ENCODE data around the gene RFFL. TPM values are rescaled to one million over a fixed set of nuclear protein-coding genes. Genes with fewer than 3 reads are reported as not detected.

RFFL gene
- polyA plus RNA-seq, 2 of the 4 experiments (the other 2 are of a cell fraction): 22.7 to 35.5 TPM

- Histone ChIP-seq H3K4me2 (no peak overlapping the region), H3K9me3 (no peaks in the 10 kb centered on the region), H3K27ac (no peak overlapping the region), H3K4me1 (no peaks in the 10 kb centered on the region), H3K4me3 (no peak overlapping the region)
- FAIRE-seq (no peak), ATAC-seq (no peak), DNase-seq (ENCODE audit: low read depth in 1 of 2, low spot score in 1 of 2) (no peak)
- TF ChIP-seq RARB (CRISPR knock-in tag; IDR thresholded peaks at IDR 0.05) (no peak), FOSL2 (IDR thresholded peaks at IDR 0.05) (no peak), FOSL2 (CRISPR knock-in tag; IDR thresholded peaks at IDR 0.05) (no peak), ZSCAN20 (CRISPR knock-in tag; IDR thresholded peaks at IDR 0.05) (no peak), POLR2AphosphoS2 (conservative IDR thresholded peaks at IDR 0.05; ENCODE audit: low read length) (no peak), MAZ (IDR thresholded peaks at IDR 0.05; ENCODE audit: borderline replicate concordance, low read depth, low read length) (no peak), FOSB (CRISPR knock-in tag; IDR thresholded peaks at IDR 0.05) (no peak), ZC3H11A (IDR thresholded peaks at IDR 0.05) (no peak), RAD21 (conservative IDR thresholded peaks at IDR 0.05 in 1 of 2, IDR thresholded peaks at IDR 0.05 in 1 of 2) (no peak), HOXA7 (CRISPR knock-in tag; IDR thresholded peaks at IDR 0.05) (no peak), HDAC2 (IDR thresholded peaks at IDR 0.05) (no peak), MYC (IDR thresholded peaks at IDR 0.05; ENCODE audit: borderline replicate concordance, low read length) (no peak), HOXB13 (CRISPR knock-in tag; IDR thresholded peaks at IDR 0.05; ENCODE audit: low read depth) (no peak), SMC3 (IDR thresholded peaks at IDR 0.05) (no peak), RFX5 (IDR thresholded peaks at IDR 0.05) (no peak), POLR2A (IDR thresholded peaks at IDR 0.05; ENCODE audit: low read length) (no peak)
- ChIA-PET POLR2A (no interaction called here), CTCF (interaction anchor here (2.7 to 6.7 kb wide), 4 partner anchors 9 to 103 kb away, joined by 9 to 43 read pairs (median 23); partner anchors contain the start of gene RAD51D)
- 92% methylated on average over 2 of the region's 2 CpGs for WGBS (ENCODE audit: missing lambda C conversion rate)
These were observed 38.2 kb upstream of the RFFL start for GRCh38 chr17:35101725-35102124.

GRCh38 chr17:35101036-35101435 lies 37.5 kb upstream of the RFFL start:
- no peak for FAIRE-seq
- no peak for ATAC-seq
- Histone ChIP-seq H3K27ac (no peak overlapping the region), H3K4me1 (no peaks in the 10 kb centered on the region), H3K4me3 (no peak overlapping the region), H3K9me3 (no peaks in the 10 kb centered on the region), H3K4me2 (no peak overlapping the region)
- CTCF ChIA-PET: interaction anchor here (1.2 to 6.7 kb wide), 3 partner anchors 11 to 102 kb away, joined by 3 to 43 read pairs (median 32); partner anchors contain the start of gene RAD51D
- POLR2A ChIA-PET: no interaction called here
- no peak for DNase-seq (ENCODE audit: low read depth in 1 of 2, low spot score in 1 of 2)
- TF ChIP-seq HEYL (CRISPR knock-in tag; IDR thresholded peaks at IDR 0.05) (no peak), CEBPB (IDR thresholded peaks at IDR 0.05) (no peak), BHLHE40 (IDR thresholded peaks at IDR 0.05; ENCODE audit: low read depth, low read length) (no peak), BCL3 (IDR thresholded peaks at IDR 0.05) (no peak), HOXB13 (CRISPR knock-in tag; IDR thresholded peaks at IDR 0.05; ENCODE audit: low read depth) (no peak), NR3C1 (IDR thresholded peaks at IDR 0.05) (no peak), CBX8 (IDR thresholded peaks at IDR 0.05) (no peak), ELK1 (IDR thresholded peaks at IDR 0.05; ENCODE audit: low read depth, low read length) (no peak), TFCP2L1 (CRISPR knock-in tag; IDR thresholded peaks at IDR 0.05) (no peak), GATA3 (IDR thresholded peaks at IDR 0.05; ENCODE audit: borderline replicate concordance) (no peak), E2F6 (IDR thresholded peaks at IDR 0.05; ENCODE audit: borderline replicate concordance, low read depth) (no peak), FOXS1 (CRISPR knock-in tag; IDR thresholded peaks at IDR 0.05) (no peak), JUNB (IDR thresholded peaks at IDR 0.05) (no peak), POLR2A (IDR thresholded peaks at IDR 0.05; ENCODE audit: low read length) (no peak), SREBF2 (IDR thresholded peaks at IDR 0.05) (no peak), MAFK (IDR thresholded peaks at IDR 0.05; ENCODE audit: partially characterized antibody) (no peak)
- 91% methylated on average over 10 of the region's 14 CpGs for WGBS (ENCODE audit: missing lambda C conversion rate)
